HG03066 (cell line): ENCODE measurements around the gene KLF15.

Source experiments
- ATAC-seq: cut with Tn5 transposase; IDR thresholded peaks from one replicate; pipeline ENCODE4 v1.9.1; 2021; ENCODE audit warnings: low read depth; ENCODE audit not compliant: unreplicated experiment

KLF15 gene

DNA sequence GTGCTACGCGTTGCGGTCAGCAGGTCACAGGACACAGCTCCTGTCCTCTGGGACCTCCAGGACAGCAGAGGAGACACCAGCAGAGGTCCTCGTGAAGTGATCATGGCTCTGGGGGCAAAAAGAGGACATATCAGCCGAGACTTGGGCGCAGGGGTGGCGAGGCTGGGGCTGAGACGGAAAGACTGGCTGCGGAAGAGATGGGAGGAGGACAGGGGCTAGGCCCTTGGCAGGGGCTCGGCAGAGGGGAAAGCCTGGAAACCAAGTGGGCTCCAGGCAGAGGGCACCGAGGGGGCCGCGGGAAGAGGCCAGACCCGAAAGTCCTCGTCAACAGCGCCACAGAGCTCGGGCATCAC is 32.6 kb upstream of the KLF15 start:
- no peak for ATAC-seq

DNA sequence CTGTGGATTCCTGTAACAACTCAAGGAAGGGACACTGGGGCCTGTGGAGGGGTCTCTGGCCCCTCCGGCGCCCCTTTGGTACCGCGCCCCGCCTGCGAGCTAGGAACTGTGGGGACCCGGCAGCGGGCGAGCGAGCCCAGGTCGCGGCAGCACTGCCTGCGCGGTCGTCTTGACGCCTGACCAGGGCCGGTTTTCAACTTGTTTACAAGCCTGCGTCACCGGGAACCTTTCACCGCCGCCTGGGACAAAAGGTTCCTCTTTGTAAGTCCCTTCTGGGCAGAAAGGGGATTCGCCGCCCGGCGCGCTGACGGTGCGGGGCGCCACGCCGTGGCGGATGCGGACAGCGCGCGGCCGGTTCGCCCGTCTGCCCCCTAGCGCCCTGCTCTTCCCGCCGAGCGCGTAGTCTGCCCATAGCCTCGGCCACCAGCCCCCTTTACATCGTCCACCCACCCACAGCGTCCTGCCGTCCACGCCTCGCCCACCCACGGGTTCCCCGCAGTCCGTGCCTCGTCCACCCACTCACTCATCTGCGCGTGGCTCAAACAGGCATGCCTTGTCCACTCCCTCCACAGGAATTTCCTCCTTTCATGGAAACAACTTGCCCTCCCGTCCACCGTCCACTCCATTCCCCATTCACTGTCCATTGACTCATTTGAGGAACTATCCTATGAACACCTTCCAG is 32.0 kb upstream of the KLF15 start:
- ATAC-seq, result no peak

DNA sequence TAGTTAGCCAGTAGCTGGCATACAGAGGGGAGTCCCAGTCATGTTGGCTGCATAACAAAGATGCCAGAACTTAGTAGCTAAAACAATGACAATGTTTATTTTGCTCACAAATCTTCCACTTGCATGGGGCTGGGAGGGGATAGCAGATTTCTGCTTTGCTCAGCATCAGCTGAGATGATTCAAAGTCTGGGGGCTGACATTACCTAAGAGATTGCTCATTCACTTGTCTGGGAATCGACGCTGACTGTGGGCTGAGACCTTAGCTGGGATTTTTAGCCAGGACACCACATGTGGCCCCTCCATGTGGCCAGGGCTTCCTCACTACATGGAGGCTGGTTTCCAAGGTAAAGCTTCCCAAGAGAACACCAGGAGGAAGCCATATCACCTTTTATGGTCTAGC is 24.8 kb upstream of the KLF15 start:
- no peak for ATAC-seq

DNA sequence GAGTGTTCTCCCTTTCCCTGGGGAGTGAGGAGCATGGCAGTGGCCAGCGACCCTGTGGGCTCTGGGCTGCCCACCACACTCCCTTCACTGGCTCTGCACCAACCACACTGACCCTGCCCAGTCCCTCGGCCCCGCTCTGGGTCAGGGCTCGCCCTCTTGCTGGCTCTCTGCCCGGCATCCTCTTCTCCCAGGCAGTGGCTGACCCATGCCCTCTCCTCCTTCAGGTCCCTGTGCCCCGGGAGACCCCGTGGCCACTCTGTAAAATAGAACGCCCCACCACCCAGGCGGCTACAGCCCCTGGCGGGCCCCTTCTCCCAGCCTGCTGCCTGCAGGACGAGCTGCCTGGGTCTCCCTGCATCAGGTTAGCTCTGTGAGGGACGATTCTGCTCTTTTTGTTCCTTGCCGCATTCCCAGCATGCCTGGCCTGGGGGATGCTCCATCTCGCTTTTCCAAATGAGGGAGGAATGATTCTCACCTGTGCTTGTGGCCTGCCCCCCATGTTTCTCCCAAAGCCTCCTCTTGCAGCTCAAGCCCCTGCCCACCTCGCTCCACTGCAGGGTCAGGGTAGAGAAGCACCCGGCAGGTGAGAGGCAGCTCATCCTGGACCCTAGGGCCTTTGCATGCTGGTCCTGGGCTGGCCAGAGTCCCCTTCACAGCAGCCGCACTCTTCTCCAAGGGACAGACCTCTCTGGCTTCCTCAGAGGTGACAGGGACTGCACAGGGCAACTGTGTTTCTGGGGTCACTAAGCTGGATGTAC is 23.0 kb upstream of the KLF15 start:
- no peak for ATAC-seq

DNA sequence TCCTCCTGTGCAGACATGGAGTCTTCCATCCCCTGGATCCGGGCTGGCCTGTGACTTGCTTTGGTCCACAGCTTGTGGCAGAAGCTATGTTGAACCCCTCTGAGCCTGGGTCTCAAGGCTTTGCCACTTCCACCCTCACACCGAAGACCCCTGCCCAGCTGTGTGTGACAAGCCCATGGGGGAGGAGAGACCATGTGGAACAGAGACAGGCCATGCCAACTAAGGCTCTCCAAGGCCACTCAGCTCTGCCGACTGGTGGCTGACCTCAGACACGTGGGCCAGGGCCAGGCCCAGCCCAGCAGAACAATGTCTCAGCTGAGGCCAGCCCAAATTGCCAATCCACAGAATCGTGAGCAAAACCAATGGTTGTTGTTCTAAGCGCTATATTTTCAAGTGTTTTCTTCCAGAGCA is 21.1 kb upstream of the KLF15 start:
- ATAC-seq, result no peak

DNA sequence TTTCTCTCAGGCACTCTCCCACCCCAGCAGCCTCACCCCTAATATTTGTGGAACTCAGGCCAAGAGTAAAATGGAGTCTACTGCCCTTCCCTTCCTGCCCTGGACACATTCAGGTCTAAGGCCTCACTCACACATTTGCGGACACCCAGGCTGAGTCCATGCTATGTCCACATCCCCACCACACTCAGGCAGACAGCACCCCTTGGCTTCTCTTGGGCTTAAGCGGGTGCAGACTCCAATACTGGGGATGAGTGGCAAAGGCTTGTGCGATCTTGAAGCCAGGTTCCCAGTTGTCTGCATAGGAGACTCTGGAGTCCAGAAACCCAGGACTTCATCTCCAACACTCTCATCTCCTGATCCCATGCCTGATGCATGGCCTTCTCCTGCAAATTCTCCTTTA is 20.0 kb upstream of the KLF15 start:
- no peak for ATAC-seq

DNA sequence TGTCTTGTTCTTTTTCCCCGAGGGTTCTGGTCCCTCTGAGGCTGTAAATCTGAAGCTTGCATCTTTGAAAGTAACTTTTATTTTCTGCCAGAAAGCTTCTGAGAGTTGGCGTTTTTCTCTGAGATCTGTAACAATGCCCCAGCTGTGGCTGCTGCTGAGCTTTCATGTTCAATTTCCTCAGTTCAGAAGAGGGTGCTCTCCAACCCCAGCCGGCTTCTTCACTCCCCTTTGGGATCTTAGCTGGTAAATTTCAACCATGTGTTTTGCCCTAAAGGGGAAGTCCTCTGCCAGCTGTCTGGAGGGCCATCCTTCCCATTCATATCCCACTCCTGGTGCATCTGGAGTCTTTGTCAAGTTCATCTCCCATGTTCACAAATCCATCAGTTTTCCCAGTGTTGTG is 19.2 kb upstream of the KLF15 start:
- ATAC-seq, result no peak

DNA sequence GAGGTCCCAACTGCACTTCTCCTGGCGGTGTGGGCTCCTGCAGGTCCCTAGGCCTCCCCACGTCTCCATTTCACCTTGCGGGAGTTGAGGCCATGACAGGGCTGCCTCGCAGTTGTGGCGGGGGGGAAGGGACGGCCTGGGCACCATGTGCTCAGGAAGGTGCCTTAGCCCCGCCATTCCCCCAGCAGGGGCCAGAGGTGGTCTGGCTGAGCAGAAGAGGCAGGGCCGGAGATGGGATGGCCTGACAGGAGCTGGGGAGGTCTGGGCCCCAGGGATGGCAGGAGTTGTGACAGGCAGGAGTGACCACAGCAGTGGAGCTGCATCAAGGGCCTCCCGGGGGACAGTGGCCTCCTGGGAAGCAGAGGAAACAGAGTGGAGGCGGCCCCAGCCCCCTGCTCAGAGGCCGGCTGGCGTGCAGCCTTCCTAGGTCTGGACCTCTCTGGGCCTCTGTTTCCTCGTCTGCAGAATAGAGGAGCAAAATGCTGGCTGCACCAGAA is 18.7 kb upstream of the KLF15 start:
- no peak for ATAC-seq

DNA sequence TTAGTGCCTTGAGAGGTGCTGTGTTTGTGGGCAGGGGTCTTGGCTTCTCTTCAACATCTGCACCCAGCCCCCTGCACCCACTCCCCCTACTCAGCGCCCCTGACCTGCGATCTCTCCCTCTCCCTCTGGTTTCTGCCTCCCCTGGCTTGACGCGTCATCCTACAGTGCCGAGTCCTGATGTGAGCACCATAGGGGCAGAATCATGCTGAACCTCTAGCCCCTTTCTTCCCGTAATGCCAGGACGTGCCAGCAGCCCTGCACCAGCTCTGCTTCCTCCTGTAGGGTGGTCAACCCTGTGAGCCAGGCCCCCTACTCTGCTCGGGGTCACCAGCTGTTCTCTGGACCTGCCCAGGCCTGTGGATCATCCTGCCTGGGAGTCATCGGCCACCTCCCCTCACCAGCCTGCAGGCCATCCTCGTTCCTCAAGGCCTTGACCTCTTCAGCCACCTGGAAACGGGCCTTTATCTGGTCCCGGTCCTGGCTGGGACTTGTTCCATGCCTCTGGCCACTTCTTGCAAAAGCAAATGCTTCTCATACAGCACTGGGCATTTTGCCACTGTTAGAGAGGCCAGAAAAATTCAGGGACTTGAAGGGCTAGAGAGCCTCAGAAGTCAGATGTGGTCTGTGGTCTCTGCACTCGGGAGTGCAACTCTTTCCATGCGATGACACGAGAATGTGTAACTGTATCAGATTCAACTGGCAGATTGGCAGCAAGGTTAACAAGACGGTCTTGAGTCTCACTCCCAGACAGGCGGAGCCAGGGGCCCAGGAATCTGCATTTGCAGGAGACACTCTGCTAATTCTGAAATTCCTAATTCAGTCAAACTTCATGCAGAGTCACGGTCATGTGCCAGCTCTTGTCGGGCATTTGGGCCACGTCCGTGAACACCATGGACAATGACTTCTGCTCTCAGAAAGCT is 16.7 kb upstream of the KLF15 start:
- no peak for ATAC-seq

DNA sequence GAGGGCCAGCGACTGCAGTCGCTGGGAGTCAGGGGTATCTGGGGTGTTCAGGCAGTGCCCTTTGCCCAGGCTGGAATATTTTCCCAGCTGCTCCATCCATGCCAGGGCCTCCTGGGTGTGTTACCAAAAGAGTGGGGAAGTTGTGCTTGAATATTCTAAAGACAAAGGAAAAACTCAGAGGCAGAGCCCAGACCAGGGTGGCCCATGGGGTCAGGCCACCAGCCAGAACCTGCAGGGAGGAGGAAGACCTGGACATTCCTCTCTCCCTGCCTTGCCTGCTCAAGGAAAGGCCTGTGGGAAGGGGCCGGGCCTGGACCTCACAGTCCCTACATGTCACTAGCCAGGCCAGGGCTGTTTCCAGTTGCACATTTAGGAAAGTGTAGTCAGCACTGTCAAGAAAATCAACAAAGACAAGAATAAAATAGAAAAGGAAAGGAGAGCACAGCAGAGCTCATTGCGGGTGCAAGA is 16.0 kb upstream of the KLF15 start:
- no peak for ATAC-seq

DNA sequence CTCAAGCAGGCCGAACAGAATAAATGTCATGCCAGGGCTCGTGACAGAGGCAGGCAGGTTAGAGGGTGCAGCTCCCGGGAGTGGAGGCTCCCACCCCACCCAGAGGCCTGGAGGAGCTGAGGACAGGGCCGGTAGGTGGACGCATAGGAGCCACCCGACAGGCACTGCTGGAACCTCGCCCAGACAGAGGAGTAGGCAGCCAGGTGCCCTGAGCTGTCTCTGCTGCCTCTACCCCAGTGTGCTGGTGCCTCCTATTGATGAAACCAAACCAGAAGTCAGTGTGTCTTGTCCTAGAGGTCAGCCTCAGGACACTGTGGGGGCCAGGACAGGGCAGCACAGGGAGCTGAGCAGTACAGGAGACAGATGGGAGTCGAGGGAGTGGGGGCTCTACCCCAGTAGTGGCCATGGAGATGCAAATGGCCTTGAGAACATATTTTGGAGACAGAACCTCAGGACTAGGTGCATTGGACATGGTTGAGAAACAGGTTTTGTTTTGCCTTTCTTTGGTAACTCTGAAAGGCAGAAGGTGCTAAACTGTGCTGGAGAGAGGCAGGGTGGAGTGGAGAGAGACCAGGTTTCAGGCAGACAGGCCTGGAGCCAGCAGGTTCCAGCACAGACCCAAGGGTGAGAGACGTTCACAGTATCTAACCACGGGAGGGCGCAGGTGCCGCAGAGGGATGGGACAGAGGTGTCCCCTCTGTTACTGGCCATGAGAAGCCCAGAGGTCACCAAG is 15.4 kb upstream of the KLF15 start:
- ATAC-seq, result no peak

DNA sequence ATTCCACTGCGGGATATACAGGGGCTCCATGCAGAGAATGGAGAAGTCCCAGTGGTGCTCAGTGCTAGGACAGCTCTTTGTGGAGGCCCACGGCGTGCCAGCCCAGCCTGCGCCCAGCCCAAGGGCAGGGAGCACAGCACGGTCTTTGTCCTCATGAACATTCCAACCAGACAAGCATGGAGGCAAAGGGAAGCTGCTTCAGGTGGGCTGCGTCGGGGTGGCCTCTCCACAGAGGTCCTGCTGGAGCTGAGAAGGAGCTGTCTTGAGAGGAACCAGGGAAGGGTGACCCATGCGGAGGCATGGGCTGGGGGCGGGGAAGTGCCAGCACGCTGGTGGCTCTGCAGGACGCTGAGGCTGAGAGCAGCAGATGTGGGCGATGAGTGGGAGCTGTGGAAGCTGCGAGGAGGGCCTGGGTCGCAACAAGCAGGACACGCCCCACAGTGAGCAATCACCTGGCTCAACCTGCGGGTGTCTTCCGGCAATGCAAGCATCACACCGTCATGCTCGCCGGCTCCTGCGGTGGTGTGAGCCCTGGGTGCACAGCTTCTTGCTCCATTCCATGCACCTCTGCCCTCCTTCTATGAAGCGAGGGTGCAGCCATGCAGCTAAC is 14.0 kb upstream of the KLF15 start:
- ATAC-seq, result no peak

DNA sequence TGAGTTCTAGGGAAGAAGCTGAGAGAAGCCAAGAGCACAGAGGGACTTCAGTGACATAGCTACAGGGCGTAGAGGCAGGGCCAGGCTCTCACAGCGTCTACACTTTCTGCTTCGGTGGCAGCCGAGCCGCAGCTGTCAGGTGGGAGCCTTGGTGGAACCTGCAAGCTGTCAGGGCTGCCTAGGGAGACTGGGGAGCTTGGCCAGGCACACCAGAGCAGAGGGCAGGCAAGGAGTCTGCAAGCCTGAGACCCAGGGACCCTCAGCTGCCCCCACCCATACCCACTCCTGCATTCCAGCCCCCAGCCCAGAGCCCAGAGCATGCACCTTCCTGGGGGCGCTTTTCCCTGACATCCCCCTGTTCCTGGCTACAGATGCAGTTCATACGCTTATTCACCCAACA is 13.4 kb upstream of the KLF15 start:
- ATAC-seq, result no peak

DNA sequence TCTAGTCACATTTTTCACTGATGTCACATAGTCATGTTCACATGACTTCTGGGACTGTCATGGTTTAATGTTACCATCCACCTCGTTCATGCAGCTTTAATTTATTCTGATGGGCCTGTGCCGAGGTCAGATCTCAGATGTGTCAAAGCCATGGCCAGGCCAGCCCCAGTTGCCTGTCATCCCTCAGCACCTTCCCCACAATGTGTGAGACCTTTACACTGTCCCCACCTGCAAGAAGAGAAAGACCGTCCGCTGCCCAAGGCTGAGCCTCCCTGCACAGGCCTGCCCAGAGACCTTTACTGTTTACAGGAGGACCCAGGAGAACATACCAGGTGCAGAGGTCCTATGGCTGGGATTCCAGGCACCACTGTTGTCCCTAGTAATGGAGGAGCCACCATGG is 12.8 kb upstream of the KLF15 start:
- ATAC-seq, result no peak

DNA sequence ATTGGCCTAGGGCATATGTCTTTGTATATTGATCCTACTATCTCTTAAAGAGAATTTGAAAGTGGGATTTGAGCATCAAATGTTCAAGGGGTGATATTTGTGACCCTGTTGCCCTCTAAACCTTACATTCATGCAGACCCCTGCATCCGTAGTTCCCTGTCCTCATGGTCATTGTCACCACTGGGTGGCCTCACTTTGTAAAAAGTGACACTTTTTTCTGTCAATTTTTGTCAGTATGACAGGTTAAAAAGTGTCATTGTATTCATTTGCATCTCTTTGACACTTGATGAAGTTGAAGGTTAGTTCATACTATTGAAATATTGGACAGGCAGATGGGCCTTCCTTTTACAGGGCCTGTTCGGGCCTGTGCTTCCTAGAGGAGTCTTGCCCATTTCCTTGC is 12.3 kb upstream of the KLF15 start:
- no peak for ATAC-seq

DNA sequence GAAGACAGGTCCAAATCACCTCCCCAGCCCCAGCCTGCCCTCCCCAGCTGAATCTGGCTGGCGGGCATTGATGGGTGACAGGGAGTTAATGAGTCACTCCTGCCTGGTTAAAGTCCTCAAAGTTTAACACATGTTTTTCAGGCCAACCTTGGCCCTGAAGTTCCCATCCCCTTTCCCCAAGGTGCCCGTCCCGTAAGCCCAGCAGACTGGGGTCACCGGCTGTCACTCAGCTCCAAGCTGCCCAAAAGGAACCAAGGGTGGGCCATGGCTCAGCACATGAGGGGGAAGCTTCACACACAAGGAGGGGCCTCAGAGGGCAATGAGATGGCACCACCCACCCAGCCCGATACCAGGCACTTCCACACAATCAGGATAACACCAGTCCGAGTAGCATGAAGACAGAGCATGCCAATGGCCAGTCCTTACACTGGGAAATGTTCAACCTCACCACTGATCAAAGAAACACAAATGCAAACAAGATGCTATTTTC is 10.2 kb upstream of the KLF15 start:
- no peak for ATAC-seq

DNA sequence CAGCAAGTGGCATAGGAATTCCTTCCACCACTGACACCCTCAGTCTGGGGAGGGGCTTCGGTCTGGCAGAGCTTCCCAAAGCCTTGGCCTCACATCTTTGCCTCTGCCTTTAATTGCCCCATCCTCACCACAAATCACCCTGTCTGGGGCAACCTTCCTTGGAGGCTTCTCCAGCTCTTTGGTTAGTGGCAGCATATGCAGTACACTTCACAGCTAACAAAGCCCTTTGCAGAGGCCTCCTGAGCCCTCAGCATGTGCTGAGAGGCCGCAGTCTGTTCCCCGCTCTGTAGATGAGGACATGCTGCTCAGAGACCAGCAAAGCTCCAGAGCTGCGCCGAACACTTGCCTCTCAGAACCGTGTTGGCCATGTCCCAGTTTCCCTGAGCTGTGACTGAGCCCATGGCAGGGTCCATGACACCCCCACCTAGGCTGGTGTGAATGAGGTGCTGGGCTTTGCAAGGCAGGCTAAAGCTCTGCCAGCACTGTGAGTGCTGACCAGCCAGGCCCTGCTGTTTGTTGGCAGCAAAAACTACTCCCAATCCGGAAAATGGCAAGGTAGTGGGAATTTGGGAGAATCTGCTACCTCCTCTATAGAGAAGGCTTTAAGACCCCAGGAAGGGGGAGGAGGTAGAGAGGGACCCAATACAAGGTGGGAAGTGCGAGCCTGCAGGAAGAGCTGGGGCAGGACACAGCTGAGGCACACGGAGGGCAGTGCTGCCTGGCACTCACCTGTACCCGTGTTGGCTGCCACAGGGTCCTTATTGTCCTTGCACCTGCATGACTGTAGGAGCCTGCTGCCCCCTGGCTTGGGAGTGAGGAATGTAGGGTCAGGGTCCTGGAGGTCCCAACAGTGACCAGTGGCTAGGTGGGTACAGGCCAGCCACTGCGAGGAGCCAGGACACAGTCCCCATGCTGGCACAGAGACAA is 8.4 kb upstream of the KLF15 start:
- ATAC-seq, result no peak

DNA sequence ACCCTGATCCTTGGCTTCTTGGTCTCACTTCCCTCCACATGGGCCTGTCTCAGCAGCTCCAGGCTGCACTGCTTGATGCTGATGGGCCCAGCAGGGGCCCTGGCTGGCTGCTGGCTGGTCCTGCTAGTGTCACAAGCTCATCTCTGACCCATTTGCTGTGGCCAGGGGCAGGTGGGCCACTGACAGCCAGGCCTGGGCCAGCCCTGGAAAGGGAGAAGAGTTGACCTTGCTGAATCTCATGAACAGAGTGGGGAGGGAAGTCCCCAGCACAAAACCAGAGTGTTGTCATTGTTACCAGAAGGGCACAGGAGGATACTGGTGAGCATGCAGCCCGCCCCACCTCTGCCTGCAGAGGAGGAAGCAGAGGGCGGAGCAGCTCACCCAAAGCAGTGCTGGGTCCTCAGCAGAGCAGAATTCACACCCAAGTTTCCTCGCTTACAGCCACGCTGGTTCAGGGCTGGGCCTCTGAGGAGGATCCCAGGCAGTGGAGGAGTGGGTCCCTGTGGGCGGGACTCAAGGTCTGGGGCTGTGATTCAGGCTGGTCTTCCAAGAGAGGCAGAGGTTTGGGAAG is 7.6 kb upstream of the KLF15 start:
- no peak for ATAC-seq
